ENCODE data around the gene PMEPA1. TPM values are rescaled to one million over a fixed set of nuclear protein-coding genes. Genes with fewer than 3 reads are reported as not detected.

Gene PMEPA1
- total RNA-seq, 2 donors from 2014 or later: 22.7 to 23.9 TPM

- no peak overlapping the region for H3K27ac ChIP-seq
- H3K4me1 ChIP-seq: no peaks in the 10 kb centered on the region
- H3K4me3 ChIP-seq: no peak overlapping the region
- no peak for TF ChIP-seq POLR2A (IDR thresholded peaks at IDR 0.05)
- TF ChIP-seq, protein P1, sequence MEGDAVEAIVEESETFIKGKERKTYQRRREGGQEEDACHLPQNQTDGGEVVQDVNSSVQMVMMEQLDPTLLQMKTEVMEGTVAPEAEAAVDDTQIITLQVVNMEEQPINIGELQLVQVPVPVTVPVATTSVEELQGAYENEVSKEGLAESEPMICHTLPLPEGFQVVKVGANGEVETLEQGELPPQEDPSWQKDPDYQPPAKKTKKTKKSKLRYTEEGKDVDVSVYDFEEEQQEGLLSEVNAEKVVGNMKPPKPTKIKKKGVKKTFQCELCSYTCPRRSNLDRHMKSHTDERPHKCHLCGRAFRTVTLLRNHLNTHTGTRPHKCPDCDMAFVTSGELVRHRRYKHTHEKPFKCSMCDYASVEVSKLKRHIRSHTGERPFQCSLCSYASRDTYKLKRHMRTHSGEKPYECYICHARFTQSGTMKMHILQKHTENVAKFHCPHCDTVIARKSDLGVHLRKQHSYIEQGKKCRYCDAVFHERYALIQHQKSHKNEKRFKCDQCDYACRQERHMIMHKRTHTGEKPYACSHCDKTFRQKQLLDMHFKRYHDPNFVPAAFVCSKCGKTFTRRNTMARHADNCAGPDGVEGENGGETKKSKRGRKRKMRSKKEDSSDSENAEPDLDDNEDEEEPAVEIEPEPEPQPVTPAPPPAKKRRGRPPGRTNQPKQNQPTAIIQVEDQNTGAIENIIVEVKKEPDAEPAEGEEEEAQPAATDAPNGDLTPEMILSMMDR (IDR thresholded peaks at IDR 0.05): no peak
- no peaks in the 10 kb centered on the region for H3K36me3 ChIP-seq (replicated peaks in 1 of 2; ENCODE audit: insufficient read depth in 1 of 2, low read depth in 2 of 2)
- intact Hi-C loops (cut with DNase I): no loop called here
- H3K27me3 ChIP-seq: no peaks in the 10 kb centered on the region
- DNase-seq (no peak), ATAC-seq (no peak)
- H3K9me3 ChIP-seq: no peaks in the 10 kb centered on the region
- WGBS, 2 donors: 70 to 75% methylated on average over 7 of the region's 7 CpGs
Measured at GRCh38 chr20:57625181-57625958, 84.4 kb downstream of the PMEPA1 start.

GRCh38 chr20:57624124-57624523 is 85.7 kb downstream of the PMEPA1 start:
- Histone ChIP-seq H3K9me3 (no peaks in the 10 kb centered on the region), H3K4me3 (no peak overlapping the region), H3K4me1 (no peaks in the 10 kb centered on the region), H3K27me3 (no peaks in the 10 kb centered on the region), H3K36me3 (replicated peaks in 1 of 2; ENCODE audit: insufficient read depth in 1 of 2, low read depth in 2 of 2) (no peaks in the 10 kb centered on the region), H3K27ac (no peak overlapping the region)
- TF ChIP-seq, protein P1 (IDR thresholded peaks at IDR 0.05): no peak
- TF ChIP-seq POLR2A (IDR thresholded peaks at IDR 0.05): no peak
- 88 to 90% methylated on average over 3 of the region's 3 CpGs for WGBS, 2 donors
- intact Hi-C loops (cut with DNase I): no loop called here
- ATAC-seq (no peak), DNase-seq (no peak)

DNA sequence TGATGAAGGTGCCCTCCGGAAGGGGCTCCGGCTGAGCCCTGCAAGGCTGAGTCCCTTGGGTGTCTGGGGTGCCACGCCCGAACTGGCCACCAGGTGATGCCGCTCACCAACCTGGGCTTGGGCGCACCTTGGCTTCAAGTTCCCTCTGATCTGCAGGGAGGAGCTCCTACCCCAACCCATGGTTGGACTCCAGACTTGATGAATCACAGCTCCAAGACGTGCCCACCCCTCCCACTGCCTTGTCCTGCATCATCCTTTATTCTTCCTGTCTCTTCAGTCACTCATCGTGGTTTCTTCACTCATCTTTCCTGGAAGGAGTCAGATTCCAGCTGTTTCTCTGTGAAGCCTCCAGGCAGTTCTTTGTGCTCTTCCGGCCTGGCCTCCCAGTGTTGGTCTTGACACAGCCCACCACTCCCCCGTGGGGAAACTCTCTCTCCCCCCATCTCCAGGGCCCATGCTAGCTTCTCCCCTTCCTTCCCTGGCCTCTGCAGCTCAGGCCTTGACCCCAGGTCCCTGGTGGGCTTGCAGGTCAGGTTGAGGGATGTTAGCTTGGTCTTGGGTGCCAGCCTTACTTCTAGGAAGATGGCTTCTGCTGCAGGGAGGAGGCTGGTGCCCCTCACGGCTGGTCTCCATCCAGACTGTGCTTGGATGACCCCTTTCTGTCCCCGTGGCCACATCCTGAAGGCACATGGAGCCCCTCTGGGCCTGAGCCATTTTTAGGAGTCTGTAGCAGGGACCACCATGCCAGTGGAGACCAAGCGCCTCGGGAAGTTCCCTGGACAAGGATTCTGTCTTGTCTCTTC is 87.0 kb downstream of the PMEPA1 start:
- peak; percentile 71 for ATAC-seq

GRCh38 chr20:57622201-57622570 is 87.6 kb downstream of the PMEPA1 start:
- Histone ChIP-seq H3K4me3 (no peak overlapping the region), H3K27ac (no peak overlapping the region), H3K9me3 (no peaks in the 10 kb centered on the region), H3K27me3 (no peaks in the 10 kb centered on the region), H3K4me1 (no peaks in the 10 kb centered on the region), H3K36me3 (replicated peaks in 1 of 2; ENCODE audit: insufficient read depth in 1 of 2, low read depth in 2 of 2) (no peaks in the 10 kb centered on the region)
- WGBS, 2 donors: 49 to 54% methylated on average over 7 of the region's 7 CpGs
- DNase-seq (no peak), ATAC-seq (no peak)
- TF ChIP-seq, protein P1 (IDR thresholded peaks at IDR 0.05): no peak
- TF ChIP-seq POLR2A (IDR thresholded peaks at IDR 0.05): no peak
- intact Hi-C loops (cut with DNase I): no loop called here

More for the DNA sequence above, 87.0 kb downstream of the PMEPA1 start:
- Histone ChIP-seq H3K9me3 (no peaks in the 10 kb centered on the region), H3K27ac (no peak overlapping the region), H3K4me3 (no peak overlapping the region), H3K36me3 (replicated peaks in 1 of 2; ENCODE audit: insufficient read depth in 1 of 2, low read depth in 2 of 2) (no peaks in the 10 kb centered on the region), H3K4me1 (no peaks in the 10 kb centered on the region), H3K27me3 (no peaks in the 10 kb centered on the region)
- peak; percentile 57 to 71 (median 61) for DNase-seq
- TF ChIP-seq, protein P1 (IDR thresholded peaks at IDR 0.05): peak; percentile 41 to 84 (median 69)
- no peak for TF ChIP-seq POLR2A (IDR thresholded peaks at IDR 0.05)
- WGBS, 2 donors: 36 to 54% methylated on average over 10 to 14 of the region's 14 CpGs
- intact Hi-C loops (cut with DNase I): no loop called here
